Upper lobe of left lung (tissue), 6 donors: ENCODE data around the gene SULT1C2. TPM values are rescaled to one million over a fixed set of nuclear protein-coding genes. Genes with fewer than 3 reads are reported as not detected.

Source experiments
- ATAC-seq, 2 donors: fragments of 200-7000 bp; cut with Tn5 transposase; one replicate each; pipeline ENCODE4 v1.9.1; 2022; ENCODE audit warnings: mild to moderate bottlenecking in 2 of 2, moderate library complexity in 2 of 2; ENCODE audit not compliant: low FRiP score in 2 of 2
- DNase-seq, 2 donors: peaks; one replicate each; pipeline ENCODE4 v3.0.0-alpha.2; 2019 to 2020
- H3K27ac ChIP-seq, 4 donors: fragments of 200-600 bp; sonication (generic); one replicate each; pipeline ENCODE4 v1.5.1; 2016 to 2019
- H3K27me3 ChIP-seq, 4 donors: fragments of 200-600 bp; sonication (generic); one replicate each; pipeline ENCODE4 v1.5.1; 2017 to 2019
- H3K36me3 ChIP-seq, 4 donors: fragments of 200-600 bp; sonication (generic); one replicate each; pipeline ENCODE4 v1.5.1; 2016 to 2019
- H3K4me1 ChIP-seq, 4 donors: fragments of 200-600 bp; sonication (generic); one replicate each; pipeline ENCODE4 v1.5.1; 2018 to 2019
- H3K4me3 ChIP-seq, 4 donors: fragments of 200-600 bp; sonication (generic); one replicate each; pipeline ENCODE4 v1.5.1; 2017 to 2019; ENCODE audit warnings: mild to moderate bottlenecking in 2 of 4, moderate library complexity in 1 of 4
- H3K9me3 ChIP-seq, 4 donors: fragments of 200-600 bp; sonication (generic); one replicate each; pipeline ENCODE4 v1.5.1; 2018 to 2019
- EP300 ChIP-seq, 4 donors: sonication (generic); formaldehyde crosslinking; IDR thresholded peaks; one replicate each; pipeline ENCODE4 v1.5.1; 2017; ENCODE audit warnings: antibody characterized with exemption in 4 of 4, control low read depth in 2 of 4
- POLR2A ChIP-seq, 4 donors: fragments of 450-650 bp; IDR thresholded peaks; one replicate each; pipeline ENCODE4 v1.5.1; 2016 to 2017; ENCODE audit warnings: antibody characterized with exemption in 4 of 4, mild to moderate bottlenecking in 2 of 4
- POLR2AphosphoS5 ChIP-seq, 2 donors: sonication (generic); formaldehyde crosslinking; IDR thresholded peaks; one replicate each; pipeline ENCODE4 v1.5.1; 2017; ENCODE audit warnings: antibody characterized with exemption in 2 of 2
- WGBS, 2 donors: methylation state at CpG; one replicate each; pipeline ENCODE4 v1.1.5; 2017 to 2018; 5-methylcytosine and 5-hydroxymethylcytosine counted together
- total RNA-seq, 6 donors: library from RNA; depleted of rRNA in 4 of 6; stranded (reverse); fragments of >200 nt in 4 of 6; gene quantifications; one replicate each; pipeline versions ENCODE4 v1.1.0 to v1.2.1, GENCODE V29; 2016 to 2021
- TF ChIP-seq, protein P1 (sequence below), 6 experiments: fragments of 450-650 bp in 4 of 6; fragments of 200-600 bp in 2 of 6; sonication (generic) in 2 of 6; IDR thresholded peaks; one replicate each; pipeline ENCODE4 v1.5.1; 2016 to 2019; ENCODE audit warnings: antibody characterized with exemption in 6 of 6
- donor health status: DM: no; HTN: no; CAD: no; lungs with moderate emphysema.
- donor health status: DM: no; HTN: yes; CAD: no; lungs with severe emphysema.

The SULT1C2 gene
- total RNA-seq, 6 donors from 2014 or later: 0.49 to 7.7 (median 4.8) TPM

DNA sequence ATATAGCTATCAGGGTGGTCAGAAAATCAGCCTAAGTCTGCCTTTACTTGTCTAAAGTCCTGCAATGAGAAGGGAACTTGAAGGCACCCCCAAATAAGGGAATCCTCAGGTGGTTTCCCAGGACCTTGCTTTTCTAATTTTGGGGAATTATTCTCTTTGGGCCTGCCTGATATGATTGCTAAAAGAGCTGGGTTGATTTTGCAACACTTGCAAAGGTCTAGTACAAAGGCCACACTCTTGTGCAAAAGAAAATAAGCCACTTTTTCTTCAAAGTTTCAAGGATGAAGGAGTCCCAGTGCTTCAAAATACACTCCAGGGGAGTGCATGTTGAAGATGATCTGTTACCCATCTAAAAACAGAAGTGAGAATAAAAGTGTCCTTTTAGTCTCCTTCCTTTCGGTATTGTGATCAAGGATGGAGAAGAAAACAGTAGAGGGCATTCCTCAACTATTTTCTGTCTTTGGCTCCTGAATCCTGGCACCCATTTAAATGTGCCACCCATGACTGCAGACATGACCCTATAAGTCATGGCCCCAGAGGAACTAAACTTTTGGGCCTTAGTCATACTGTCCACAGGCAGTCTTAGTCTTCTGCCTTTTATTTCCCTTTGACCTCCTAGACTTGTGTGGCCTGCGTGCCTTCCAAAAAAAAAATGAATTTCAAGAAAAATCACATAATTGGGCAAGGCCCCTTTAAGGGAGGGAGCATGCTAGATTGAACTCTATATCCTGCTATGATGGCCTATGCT lies 43.9 kb upstream of the SULT1C2 start:
- ATAC-seq: no peak
- Histone ChIP-seq H3K4me3 (no peak overlapping the region), H3K9me3 (no peaks in the 10 kb centered on the region), H3K27me3 (no peaks in the 10 kb centered on the region), H3K36me3 (no peaks in the 10 kb centered on the region), H3K27ac (no peak overlapping the region), H3K4me1 (no peaks in the 10 kb centered on the region)
- no peak for TF ChIP-seq POLR2AphosphoS5 (IDR thresholded peaks at IDR 0.05)
- DNase-seq: no peak
- WGBS, 2 donors: 89 to 92% methylated on average over 2 of the region's 2 CpGs

DNA sequence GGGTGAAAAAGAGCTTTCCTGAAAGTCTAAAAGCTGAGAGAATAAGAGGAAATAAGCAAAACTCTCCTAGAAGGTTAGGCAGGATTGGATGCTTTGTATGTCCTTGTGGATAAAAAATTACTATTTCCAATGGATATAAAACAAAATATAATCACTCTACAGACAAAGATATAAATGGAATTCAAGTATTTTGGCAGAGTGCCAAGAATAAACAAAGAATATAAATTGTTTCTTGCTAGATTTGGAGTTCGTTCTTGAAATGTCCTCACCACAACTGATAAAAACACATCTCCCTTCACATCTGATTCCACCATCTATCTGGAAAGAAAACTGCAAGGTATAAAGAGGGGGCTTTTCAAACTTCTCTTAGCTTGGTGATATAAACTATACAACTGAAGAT lies 35.6 kb upstream of the SULT1C2 start:
- H3K4me1 ChIP-seq: no peaks in the 10 kb centered on the region
- H3K27me3 ChIP-seq: no peaks in the 10 kb centered on the region
- no peak overlapping the region for H3K4me3 ChIP-seq
- no peak for DNase-seq
- no peak for TF ChIP-seq POLR2AphosphoS5 (IDR thresholded peaks at IDR 0.05)
- H3K9me3 ChIP-seq: no peaks in the 10 kb centered on the region
- WGBS, 2 donors: 21 to 29% methylated on average over 1 of the region's 1 CpG
- no peaks in the 10 kb centered on the region for H3K36me3 ChIP-seq
- ATAC-seq: no peak
- no peak overlapping the region for H3K27ac ChIP-seq

DNA sequence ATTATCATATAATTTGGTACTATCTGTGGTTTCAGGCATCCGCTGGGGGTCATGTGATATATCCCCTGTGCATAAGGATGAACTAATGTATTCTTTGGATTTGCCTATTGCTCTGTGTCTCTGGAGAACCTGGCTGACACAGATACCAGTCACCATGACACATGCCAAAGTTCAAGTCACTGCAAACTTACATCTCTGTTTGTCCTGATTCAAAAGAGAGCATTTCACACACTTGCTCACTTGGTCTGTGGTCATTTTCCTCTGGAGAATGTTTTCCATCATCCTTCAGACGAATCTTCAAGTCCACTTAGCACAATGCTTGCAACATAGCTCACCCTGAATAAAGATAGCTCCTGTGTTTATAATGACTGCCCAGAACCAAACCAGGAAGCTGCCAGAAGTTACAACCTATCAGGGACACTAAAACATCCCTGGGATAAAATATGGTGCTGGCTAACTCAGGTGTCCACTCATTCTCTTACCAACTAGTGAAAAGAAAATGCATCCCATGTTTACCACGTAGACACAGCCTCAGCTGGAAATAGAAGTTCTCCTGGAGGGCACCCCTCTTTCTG lies 30.9 kb upstream of the SULT1C2 start:
- ATAC-seq: no peak
- H3K36me3 ChIP-seq: no peaks in the 10 kb centered on the region
- WGBS, 2 donors: 63 to 70% methylated on average over 3 of the region's 3 CpGs

DNA sequence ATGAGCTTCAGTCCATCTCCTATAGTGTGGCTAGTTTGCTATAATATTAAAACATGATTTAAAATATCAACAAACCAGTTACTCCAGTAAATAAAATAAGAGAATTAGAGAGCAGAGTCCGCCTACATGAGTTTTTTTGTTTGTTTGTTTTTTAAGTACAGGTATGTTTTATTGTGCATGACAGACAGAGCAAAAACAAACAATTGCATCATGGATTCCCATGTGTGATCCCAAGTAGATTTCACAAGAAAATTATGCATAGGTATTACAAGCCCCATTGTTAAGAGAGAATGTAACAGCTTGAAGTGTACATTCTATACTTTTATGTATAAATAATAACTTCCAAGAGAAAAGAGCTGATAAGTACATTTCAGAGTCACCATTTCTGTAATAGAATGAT lies 27.9 kb upstream of the SULT1C2 start:
- no peak overlapping the region for H3K27ac ChIP-seq
- H3K27me3 ChIP-seq: no peaks in the 10 kb centered on the region
- 79 to 85% methylated on average over 1 of the region's 1 CpG for WGBS, 2 donors
- H3K36me3 ChIP-seq: no peaks in the 10 kb centered on the region
- DNase-seq: no peak
- no peaks in the 10 kb centered on the region for H3K9me3 ChIP-seq
- no peak for ATAC-seq
- TF ChIP-seq, protein P1, sequence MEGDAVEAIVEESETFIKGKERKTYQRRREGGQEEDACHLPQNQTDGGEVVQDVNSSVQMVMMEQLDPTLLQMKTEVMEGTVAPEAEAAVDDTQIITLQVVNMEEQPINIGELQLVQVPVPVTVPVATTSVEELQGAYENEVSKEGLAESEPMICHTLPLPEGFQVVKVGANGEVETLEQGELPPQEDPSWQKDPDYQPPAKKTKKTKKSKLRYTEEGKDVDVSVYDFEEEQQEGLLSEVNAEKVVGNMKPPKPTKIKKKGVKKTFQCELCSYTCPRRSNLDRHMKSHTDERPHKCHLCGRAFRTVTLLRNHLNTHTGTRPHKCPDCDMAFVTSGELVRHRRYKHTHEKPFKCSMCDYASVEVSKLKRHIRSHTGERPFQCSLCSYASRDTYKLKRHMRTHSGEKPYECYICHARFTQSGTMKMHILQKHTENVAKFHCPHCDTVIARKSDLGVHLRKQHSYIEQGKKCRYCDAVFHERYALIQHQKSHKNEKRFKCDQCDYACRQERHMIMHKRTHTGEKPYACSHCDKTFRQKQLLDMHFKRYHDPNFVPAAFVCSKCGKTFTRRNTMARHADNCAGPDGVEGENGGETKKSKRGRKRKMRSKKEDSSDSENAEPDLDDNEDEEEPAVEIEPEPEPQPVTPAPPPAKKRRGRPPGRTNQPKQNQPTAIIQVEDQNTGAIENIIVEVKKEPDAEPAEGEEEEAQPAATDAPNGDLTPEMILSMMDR (IDR thresholded peaks at IDR 0.05): no peak
- TF ChIP-seq EP300 (IDR thresholded peaks at IDR 0.05) (no peak), POLR2A (IDR thresholded peaks at IDR 0.05) (no peak), POLR2AphosphoS5 (IDR thresholded peaks at IDR 0.05) (no peak)
- no peaks in the 10 kb centered on the region for H3K4me1 ChIP-seq
- H3K4me3 ChIP-seq: no peak overlapping the region

More for the DNA sequence above, 30.9 kb upstream of the SULT1C2 start:
- H3K9me3 ChIP-seq: no peaks in the 10 kb centered on the region
- no peaks in the 10 kb centered on the region for H3K27me3 ChIP-seq
- no peak for TF ChIP-seq POLR2A (IDR thresholded peaks at IDR 0.05)
- no peak for TF ChIP-seq POLR2AphosphoS5 (IDR thresholded peaks at IDR 0.05)
- TF ChIP-seq EP300 (IDR thresholded peaks at IDR 0.05): no peak
- TF ChIP-seq, protein P1 (IDR thresholded peaks at IDR 0.05): no peak
- H3K4me1 ChIP-seq: no peaks in the 10 kb centered on the region
- no peak overlapping the region for H3K4me3 ChIP-seq
- H3K27ac ChIP-seq: no peak overlapping the region
- DNase-seq: no peak

DNA sequence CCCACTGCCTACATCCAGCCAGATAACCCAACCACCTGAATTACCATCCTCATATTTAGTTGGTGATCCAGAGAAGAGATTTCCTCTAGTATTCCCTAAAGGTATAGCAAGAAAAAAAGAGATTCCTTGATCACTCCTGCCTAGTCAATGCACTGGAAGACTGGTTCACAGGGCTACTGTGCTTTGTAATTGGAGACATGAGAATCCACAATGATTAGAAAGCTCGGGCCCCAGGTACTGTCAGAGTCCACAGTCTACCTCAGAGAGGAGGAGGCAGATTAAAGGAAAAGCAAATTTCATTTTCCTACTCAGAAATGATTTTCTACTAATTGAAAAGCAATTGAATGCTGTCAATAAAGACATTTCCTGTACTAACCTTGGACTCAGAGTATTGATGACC lies 26.7 kb upstream of the SULT1C2 start:
- ATAC-seq (no peak), DNase-seq (no peak)
- Histone ChIP-seq H3K9me3 (no peaks in the 10 kb centered on the region), H3K27ac (no peak overlapping the region), H3K4me3 (no peak overlapping the region), H3K4me1 (peaks cover 0 to 4% (median 0%) of the 10 kb centered on the region in 4 donors), H3K27me3 (no peaks in the 10 kb centered on the region), H3K36me3 (no peaks in the 10 kb centered on the region)
- TF ChIP-seq, protein P1 (IDR thresholded peaks at IDR 0.05): no peak
- no peak for TF ChIP-seq POLR2A (IDR thresholded peaks at IDR 0.05)
- TF ChIP-seq POLR2AphosphoS5 (IDR thresholded peaks at IDR 0.05): no peak
- TF ChIP-seq EP300 (IDR thresholded peaks at IDR 0.05): no peak
- WGBS, 2 donors: 70 to 81% methylated on average over 1 of the region's 1 CpG

DNA sequence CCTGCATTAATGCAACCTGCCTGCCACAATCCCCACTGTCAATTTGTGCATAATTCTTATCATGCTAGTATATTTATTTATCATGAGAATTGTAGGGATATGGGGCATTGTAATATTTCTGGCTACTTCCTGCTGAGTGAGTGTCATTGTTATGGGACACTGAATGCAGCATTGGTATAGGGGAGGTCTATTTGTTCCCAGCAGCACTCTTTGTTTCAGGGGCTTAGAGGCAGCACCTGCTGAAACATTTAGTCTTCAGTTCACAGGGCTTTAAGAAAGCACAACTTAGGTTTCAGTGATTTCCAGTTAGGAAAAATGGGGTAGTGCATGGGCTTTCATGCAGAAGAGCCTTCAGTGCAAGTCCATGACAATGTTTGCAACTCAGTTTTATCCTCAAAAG lies 25.3 kb upstream of the SULT1C2 start:
- TF ChIP-seq POLR2AphosphoS5 (IDR thresholded peaks at IDR 0.05): no peak
- H3K9me3 ChIP-seq: no peaks in the 10 kb centered on the region

More for the DNA sequence above, 25.3 kb upstream of the SULT1C2 start:
- peaks cover 0 to 5% (median 2%) of the 10 kb centered on the region in 4 donors for H3K4me1 ChIP-seq
- no peak overlapping the region for H3K27ac ChIP-seq
- H3K27me3 ChIP-seq: no peaks in the 10 kb centered on the region
- ATAC-seq (no peak), DNase-seq (no peak)
- no peak overlapping the region for H3K4me3 ChIP-seq
- no peaks in the 10 kb centered on the region for H3K36me3 ChIP-seq
